HFFc6 (cell line): ENCODE results near the gene DUSP19. TPM values are rescaled to one million over a fixed set of nuclear protein-coding genes. Genes with fewer than 3 reads are reported as not detected.
A peak's percentile ranks its signal among the peaks of the same experiment; 100 is the strongest.

Experiments used
- DNase-seq: peaks from one replicate; pipeline ENCODE4 v3.0.0-alpha.2; 2018
- H3K27ac Mint-ChIP-seq: 2 replicates; pipeline ENCODE4 v1.8.0; 2020; ENCODE audit warnings: mild to moderate bottlenecking, mixed read lengths
- H3K27me3 Mint-ChIP-seq: 2 replicates; pipeline ENCODE4 v1.8.0; 2021; ENCODE audit warnings: mild to moderate bottlenecking, moderate library complexity, mixed read lengths; ENCODE audit not compliant: insufficient read depth
- H3K36me3 Mint-ChIP-seq: 2 replicates; pipeline ENCODE4 v1.8.0; 2021; ENCODE audit warnings: low read depth, mixed read lengths
- H3K4me1 Mint-ChIP-seq: 2 replicates; pipeline ENCODE4 v1.8.0; 2020; ENCODE audit warnings: low read depth, mixed read lengths
- H3K4me3 Mint-ChIP-seq: 2 replicates; pipeline ENCODE4 v1.8.0; 2020; ENCODE audit warnings: mild to moderate bottlenecking, moderate library complexity, mixed read lengths
- H3K9me3 Mint-ChIP-seq: 2 replicates; pipeline ENCODE4 v1.8.0; 2020; ENCODE audit warnings: mild to moderate bottlenecking, mixed read lengths
- CTCF ChIP-seq: fragments of 200-600 bp; sonication (generic); IDR thresholded peaks from 2 replicates; pipeline ENCODE4 v1.5.0; 2021; ENCODE audit warnings: antibody characterized with exemption, mild to moderate bottlenecking
- total RNA-seq, 6 experiments: library from RNA; stranded (reverse); fragmentation: NEBNext Ultra II Directional; extraction: Animal tissue kit (Norgen Biotek cat#: 25700); gene quantifications; 2 replicates in 1 of 6; 3 replicates in 5 of 6; pipeline ENCODE4 v1.2.3, GENCODE V29; 2021

Gene DUSP19
- total RNA-seq, 6 experiments from 2014 or later = 2.5 to 2.8 (median 2.7) TPM

- peaks cover 5% of the 10 kb centered on the region; the same call in 1 of the 2 replicates for H3K4me1 Mint-ChIP-seq
- H3K36me3 Mint-ChIP-seq = peaks cover 8% of the 10 kb centered on the region; the same call in 1 of the 2 replicates
- no peaks in the 10 kb centered on the region for H3K27me3 Mint-ChIP-seq
- DNase-seq = no peak
- no peak overlapping the region for H3K27ac Mint-ChIP-seq
- no peak overlapping the region for H3K4me3 Mint-ChIP-seq
- TF ChIP-seq CTCF = no peak
- no peaks in the 10 kb centered on the region for H3K9me3 Mint-ChIP-seq
Observed at GRCh38 chr2:183088061-183088460, 9.5 kb downstream of the DUSP19 start.

- TF ChIP-seq CTCF = no peak
- peaks cover 11% of the 10 kb centered on the region for H3K4me1 Mint-ChIP-seq
- no peak for DNase-seq
- H3K27me3 Mint-ChIP-seq = no peaks in the 10 kb centered on the region
- no peak overlapping the region for H3K27ac Mint-ChIP-seq
- no peaks in the 10 kb centered on the region for H3K9me3 Mint-ChIP-seq
- no peak overlapping the region for H3K4me3 Mint-ChIP-seq
- peaks cover 8% of the 10 kb centered on the region; the same call in 1 of the 2 replicates for H3K36me3 Mint-ChIP-seq
Observed at GRCh38 chr2:183089192-183089851, 10.8 kb downstream of the DUSP19 start.

- Mint-ChIP-seq H3K27ac (no peak overlapping the region), H3K9me3 (no peaks in the 10 kb centered on the region), H3K4me1 (peaks cover 17% of the 10 kb centered on the region), H3K27me3 (no peaks in the 10 kb centered on the region), H3K36me3 (peaks cover 8% of the 10 kb centered on the region; the same call in 1 of the 2 replicates), H3K4me3 (no peak overlapping the region)
- TF ChIP-seq CTCF = no peak
- no peak for DNase-seq
Observed at GRCh38 chr2:183091318-183091953, 12.9 kb downstream of the DUSP19 start.

- no peak overlapping the region for H3K4me3 Mint-ChIP-seq
- no peak for DNase-seq
- no peaks in the 10 kb centered on the region for H3K9me3 Mint-ChIP-seq
- peaks cover 17% of the 10 kb centered on the region for H3K4me1 Mint-ChIP-seq
- H3K27me3 Mint-ChIP-seq = no peaks in the 10 kb centered on the region
- H3K27ac Mint-ChIP-seq = no peak overlapping the region
- TF ChIP-seq CTCF = no peak
- H3K36me3 Mint-ChIP-seq = peaks cover 8% of the 10 kb centered on the region; the same call in 1 of the 2 replicates
Observed at GRCh38 chr2:183091954-183092345, 13.4 kb downstream of the DUSP19 start.

GRCh38 chr2:183093857-183094657 lies 15.5 kb downstream of the DUSP19 start:
- TF ChIP-seq CTCF = no peak; the same call in 1 of the 2 replicates
- Mint-ChIP-seq H3K27ac (no peak overlapping the region), H3K4me3 (peak overlapping the region; percentile 72), H3K4me1 (peaks cover 17% of the 10 kb centered on the region), H3K9me3 (no peaks in the 10 kb centered on the region), H3K36me3 (peaks cover 8% of the 10 kb centered on the region; the same call in 1 of the 2 replicates), H3K27me3 (no peaks in the 10 kb centered on the region)
- DNase-seq = peak; percentile 31
